ENCODE measurements around the gene CCDC97.
A peak's percentile ranks its signal among the peaks of the same experiment; 100 is the strongest.

The CCDC97 gene

DNA sequence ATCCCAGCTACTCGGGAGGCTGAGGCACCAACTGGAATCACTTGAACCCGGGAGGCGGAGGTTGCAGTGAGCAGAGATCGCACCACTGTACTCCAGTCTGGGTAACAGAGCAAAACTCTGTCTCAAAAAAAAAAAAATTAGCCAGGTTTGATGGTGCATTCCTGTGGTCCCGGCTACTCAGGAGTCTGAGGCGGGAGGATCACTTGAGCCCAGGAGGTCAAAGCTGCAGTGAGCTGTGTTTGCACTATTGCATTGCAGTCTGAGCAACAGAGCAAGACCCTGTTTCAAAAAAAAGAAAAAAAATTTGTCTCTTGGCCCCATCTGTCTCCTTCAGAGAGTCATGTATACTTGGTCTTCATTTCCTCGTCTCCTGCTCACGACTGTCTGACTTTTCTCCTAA, 1.6 kb downstream of the CCDC97 start:
- H3K4me3 ChIP-seq (ENCODE audit: low read depth, low read length): 0 out of 2 replicates have a peak overlapping the region, but pooled peaks have one; percentile 70
- TF ChIP-seq, protein P1, sequence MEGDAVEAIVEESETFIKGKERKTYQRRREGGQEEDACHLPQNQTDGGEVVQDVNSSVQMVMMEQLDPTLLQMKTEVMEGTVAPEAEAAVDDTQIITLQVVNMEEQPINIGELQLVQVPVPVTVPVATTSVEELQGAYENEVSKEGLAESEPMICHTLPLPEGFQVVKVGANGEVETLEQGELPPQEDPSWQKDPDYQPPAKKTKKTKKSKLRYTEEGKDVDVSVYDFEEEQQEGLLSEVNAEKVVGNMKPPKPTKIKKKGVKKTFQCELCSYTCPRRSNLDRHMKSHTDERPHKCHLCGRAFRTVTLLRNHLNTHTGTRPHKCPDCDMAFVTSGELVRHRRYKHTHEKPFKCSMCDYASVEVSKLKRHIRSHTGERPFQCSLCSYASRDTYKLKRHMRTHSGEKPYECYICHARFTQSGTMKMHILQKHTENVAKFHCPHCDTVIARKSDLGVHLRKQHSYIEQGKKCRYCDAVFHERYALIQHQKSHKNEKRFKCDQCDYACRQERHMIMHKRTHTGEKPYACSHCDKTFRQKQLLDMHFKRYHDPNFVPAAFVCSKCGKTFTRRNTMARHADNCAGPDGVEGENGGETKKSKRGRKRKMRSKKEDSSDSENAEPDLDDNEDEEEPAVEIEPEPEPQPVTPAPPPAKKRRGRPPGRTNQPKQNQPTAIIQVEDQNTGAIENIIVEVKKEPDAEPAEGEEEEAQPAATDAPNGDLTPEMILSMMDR (IDR thresholded peaks at IDR 0.05; ENCODE audit: low read depth, low read length): no peak

DNA sequence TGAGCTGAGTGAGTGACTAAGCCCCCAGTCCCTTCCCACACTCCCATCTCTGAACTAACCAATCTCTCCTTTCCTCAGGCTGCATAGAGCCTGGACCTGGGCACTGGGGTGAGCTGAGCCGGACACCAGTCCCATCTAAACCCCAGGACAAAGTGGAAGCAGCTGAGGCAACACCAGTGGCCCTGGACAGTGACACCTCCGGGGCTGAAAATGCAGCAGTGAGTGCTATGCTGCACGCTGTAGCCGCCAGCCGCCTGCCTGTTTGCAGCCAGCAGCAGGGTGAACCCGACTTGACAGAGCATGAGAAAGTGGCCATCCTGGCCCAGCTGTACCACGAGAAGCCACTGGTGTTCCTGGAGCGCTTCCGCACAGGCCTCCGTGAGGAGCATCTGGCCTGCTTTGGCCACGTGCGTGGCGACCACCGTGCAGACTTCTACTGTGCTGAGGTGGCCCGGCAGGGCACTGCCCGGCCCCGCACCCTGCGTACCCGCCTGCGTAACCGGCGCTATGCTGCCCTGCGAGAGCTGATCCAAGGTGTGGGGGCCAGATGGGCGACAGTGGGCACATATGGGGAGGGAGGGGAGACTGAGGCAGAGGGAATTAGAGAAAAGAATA, 6.4 kb downstream of the CCDC97 start:
- TF ChIP-seq, protein P1 (IDR thresholded peaks at IDR 0.05; ENCODE audit: low read depth, low read length): no peak
- no peak overlapping the region for H3K4me3 ChIP-seq (ENCODE audit: low read depth, low read length)

DNA sequence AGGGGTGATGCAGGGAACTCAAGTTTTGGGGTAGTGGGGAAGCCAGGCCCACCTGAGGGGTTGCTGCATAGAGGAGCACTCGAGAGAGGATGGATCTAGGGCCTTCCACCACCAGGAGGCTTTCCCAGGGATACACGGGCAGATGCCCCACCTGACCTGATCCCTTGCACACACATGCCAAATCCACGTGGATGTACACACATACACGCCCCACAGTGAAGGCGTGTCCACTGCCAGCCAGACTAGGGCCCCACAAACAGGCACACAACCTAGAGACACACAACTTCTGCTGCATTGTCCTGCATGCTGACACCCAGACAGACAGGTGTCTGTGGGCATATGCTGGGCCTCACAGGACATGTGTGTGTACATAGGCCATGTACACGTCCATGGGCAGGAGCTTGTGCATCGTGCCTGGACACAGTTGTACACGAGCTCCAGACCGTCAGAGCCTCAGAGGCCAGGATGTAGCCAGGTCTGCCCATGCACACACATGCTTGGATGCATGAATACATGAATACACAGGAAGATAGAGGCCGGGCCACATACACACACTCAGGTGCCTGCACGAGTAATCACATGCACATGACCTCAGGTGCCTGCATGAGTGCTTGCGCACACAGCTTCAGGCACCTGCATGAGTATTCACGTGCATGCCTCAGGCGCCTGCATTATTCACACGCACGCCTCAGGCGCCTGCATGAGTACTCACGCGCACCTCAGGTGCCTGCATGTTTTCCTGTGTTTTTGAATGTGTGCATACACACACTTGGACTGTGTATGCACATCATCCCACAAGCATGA, 8.9 kb downstream of the CCDC97 start:
- TF ChIP-seq, protein P1 (IDR thresholded peaks at IDR 0.05; ENCODE audit: low read depth, low read length): no peak
- no peak overlapping the region for H3K4me3 ChIP-seq (ENCODE audit: low read depth, low read length)

DNA sequence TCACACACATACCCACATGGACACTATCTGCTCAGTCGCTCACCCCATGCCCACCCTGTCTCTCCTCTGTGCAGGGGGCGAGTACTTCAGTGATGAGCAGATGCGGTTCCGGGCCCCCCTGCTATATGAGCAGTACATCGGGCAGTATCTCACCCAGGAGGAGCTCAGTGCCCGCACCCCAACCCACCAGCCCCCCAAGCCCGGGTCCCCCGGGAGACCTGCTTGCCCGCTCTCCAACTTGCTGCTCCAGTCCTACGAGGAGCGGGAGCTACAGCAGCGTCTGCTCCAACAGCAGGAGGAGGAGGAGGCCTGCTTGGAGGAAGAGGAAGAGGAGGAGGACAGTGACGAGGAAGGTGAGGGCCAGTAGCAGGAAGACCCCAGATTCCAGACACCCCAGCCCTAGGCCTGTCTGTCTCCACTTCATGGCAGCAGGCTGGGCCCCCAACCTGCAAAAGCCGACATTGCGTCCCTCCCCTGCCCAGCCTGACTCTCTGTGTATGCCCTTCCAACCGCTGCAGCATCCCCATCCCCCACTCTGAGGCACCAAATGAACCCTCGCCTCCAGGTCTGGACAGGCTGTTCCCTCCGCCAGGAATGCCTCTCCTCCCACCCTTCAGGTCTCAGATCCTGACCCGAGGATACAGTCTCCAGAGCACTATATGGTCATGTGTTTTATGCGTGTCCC, 9.7 kb downstream of the CCDC97 start:
- H3K4me3 ChIP-seq (ENCODE audit: low read depth, low read length): no peak overlapping the region
- TF ChIP-seq, protein P1 (IDR thresholded peaks at IDR 0.05; ENCODE audit: low read depth, low read length): no peak

DNA sequence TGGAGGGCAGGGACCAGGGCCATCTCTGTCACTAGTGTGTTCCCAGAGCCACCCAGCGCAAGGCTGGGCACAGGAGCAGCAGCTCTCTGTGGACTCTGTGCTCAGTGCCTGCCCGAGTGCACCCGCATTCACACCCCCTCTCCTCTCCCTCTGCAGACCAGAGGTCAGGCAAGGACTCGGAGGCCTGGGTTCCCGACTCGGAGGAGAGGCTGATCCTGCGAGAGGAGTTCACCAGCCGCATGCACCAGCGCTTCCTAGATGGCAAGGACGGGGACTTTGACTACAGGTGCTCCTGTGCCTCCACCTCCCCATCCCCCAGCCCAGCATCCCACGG, 10.2 kb downstream of the CCDC97 start:
- TF ChIP-seq, protein P1 (IDR thresholded peaks at IDR 0.05; ENCODE audit: low read depth, low read length): no peak
- H3K4me3 ChIP-seq (ENCODE audit: low read depth, low read length): no peak overlapping the region

DNA sequence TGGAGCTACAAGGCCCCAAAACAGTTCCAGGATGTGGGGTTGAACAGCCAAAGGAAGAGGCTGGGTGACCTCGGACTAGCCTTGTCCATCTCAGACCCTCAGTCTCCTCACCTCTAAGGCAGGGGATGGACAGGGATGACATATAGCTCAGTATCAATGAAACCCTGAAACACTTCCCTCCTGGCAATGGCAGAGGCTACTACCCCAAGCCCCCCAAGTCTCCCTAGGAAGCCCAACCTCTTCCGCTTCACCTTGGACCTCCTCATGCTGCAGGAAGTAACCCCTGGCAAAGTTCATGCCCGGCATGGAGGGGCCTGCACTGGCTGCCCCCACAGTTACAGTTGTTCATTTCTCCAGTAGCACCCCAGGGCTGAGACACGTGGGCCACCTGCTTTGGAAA, 10.6 kb downstream of the CCDC97 start:
- TF ChIP-seq, protein P1 (IDR thresholded peaks at IDR 0.05; ENCODE audit: low read depth, low read length): no peak
- no peak overlapping the region for H3K4me3 ChIP-seq (ENCODE audit: low read depth, low read length)

DNA sequence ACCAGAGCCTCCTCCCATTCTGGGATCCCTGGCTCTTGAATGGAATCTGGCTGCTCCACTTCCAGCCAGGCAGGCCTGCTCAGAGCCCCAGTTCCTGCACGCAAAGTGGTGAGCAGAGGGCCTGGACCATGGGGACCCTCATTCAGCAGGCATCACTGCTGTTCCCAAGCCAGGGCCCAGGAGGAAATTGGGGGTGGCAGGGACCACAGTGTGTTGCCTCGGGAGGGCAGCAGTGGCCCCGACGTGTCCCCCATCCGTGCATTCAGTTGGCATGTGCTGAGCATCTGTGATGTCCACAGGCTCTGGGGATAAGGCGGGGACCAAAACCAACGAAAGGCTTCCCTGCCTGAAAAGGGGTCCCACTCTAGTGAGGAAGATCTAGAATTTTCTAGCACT, 11.2 kb downstream of the CCDC97 start:
- TF ChIP-seq, protein P1 (IDR thresholded peaks at IDR 0.05; ENCODE audit: low read depth, low read length): no peak
- no peak overlapping the region for H3K4me3 ChIP-seq (ENCODE audit: low read depth, low read length)

Measured in WI38 (cell line).